AG04450 (cell line): ENCODE data around the gene IKBKE. TPM values are rescaled to one million over a fixed set of nuclear protein-coding genes. Genes with fewer than 3 reads are reported as not detected.

Experiments
- CTCF ChIA-PET: fragments of 300-600, 350-600 bp; formaldehyde crosslinking; extraction: SDS; loops from one replicate; lab custom pipeline; 2022; ENCODE audit warnings: antibody characterized with exemption, inconsistent platforms; lab: Charles Lee
- POLR2A ChIA-PET: fragments of 350-600 bp; formaldehyde crosslinking; extraction: SDS; loops from one replicate; lab custom pipeline; 2021; ENCODE audit warnings: antibody characterized with exemption, inconsistent platforms; lab: Yijun Ruan, JAX
- DNase-seq: peaks from one replicate; pipeline ENCODE4 v3.0.0-alpha.2; 2011; ENCODE audit warnings: low read depth, low spot score
- H3K27ac ChIP-seq: one replicate; pipeline ENCODE4 v1.5.1; 2012; ENCODE audit warnings: low read depth, low read length, control low read depth
- H3K27me3 ChIP-seq: one replicate; pipeline ENCODE4 v1.6.0; 2012; ENCODE audit warnings: low read length; ENCODE audit not compliant: control insufficient read depth, insufficient read depth
- H3K4me3 ChIP-seq: 2 replicates; pipeline ENCODE4 v1.5.1; 2011; ENCODE audit warnings: mild to moderate bottlenecking, low read depth, low read length, control low read depth
- H3K9me3 ChIP-seq: 2 replicates; pipeline ENCODE4 v1.5.1; 2012; ENCODE audit warnings: low read length; ENCODE audit not compliant: control insufficient read depth, insufficient read depth
- polyA plus RNA-seq: library from polyadenylated mRNA; depleted of rRNA; stranded (reverse); fragments of >200 nt; gene quantifications from 2 replicates; pipeline ENCODE4 v1.2.3, GENCODE V29; 2011
- TF ChIP-seq, protein P1 (sequence below): IDR thresholded peaks from 2 replicates; pipeline ENCODE4 v1.5.1; 2011; ENCODE audit warnings: low read depth, low read length, control low read depth, inconsistent platforms

IKBKE gene
- polyA plus RNA-seq, 1 experiment = 20.8 TPM

GRCh38 chr1:206510371-206510770 is 40.1 kb downstream of the IKBKE start:
- TF ChIP-seq, protein P1, sequence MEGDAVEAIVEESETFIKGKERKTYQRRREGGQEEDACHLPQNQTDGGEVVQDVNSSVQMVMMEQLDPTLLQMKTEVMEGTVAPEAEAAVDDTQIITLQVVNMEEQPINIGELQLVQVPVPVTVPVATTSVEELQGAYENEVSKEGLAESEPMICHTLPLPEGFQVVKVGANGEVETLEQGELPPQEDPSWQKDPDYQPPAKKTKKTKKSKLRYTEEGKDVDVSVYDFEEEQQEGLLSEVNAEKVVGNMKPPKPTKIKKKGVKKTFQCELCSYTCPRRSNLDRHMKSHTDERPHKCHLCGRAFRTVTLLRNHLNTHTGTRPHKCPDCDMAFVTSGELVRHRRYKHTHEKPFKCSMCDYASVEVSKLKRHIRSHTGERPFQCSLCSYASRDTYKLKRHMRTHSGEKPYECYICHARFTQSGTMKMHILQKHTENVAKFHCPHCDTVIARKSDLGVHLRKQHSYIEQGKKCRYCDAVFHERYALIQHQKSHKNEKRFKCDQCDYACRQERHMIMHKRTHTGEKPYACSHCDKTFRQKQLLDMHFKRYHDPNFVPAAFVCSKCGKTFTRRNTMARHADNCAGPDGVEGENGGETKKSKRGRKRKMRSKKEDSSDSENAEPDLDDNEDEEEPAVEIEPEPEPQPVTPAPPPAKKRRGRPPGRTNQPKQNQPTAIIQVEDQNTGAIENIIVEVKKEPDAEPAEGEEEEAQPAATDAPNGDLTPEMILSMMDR = no peak
- ChIA-PET POLR2A (no interaction called here), CTCF (interaction anchor here (1.0 to 2.0 kb wide), 2 partner anchors 34 to 73 kb away, joined by 3 to 5 read pairs; no protein-coding TSS in a partner anchor)
- Histone ChIP-seq H3K27me3 (peaks cover 4% of the 10 kb centered on the region), H3K9me3 (no peaks in the 10 kb centered on the region; the same call in 1 of the 2 replicates), H3K27ac (no peak overlapping the region), H3K4me3 (no peak overlapping the region)
- no peak for DNase-seq

DNA sequence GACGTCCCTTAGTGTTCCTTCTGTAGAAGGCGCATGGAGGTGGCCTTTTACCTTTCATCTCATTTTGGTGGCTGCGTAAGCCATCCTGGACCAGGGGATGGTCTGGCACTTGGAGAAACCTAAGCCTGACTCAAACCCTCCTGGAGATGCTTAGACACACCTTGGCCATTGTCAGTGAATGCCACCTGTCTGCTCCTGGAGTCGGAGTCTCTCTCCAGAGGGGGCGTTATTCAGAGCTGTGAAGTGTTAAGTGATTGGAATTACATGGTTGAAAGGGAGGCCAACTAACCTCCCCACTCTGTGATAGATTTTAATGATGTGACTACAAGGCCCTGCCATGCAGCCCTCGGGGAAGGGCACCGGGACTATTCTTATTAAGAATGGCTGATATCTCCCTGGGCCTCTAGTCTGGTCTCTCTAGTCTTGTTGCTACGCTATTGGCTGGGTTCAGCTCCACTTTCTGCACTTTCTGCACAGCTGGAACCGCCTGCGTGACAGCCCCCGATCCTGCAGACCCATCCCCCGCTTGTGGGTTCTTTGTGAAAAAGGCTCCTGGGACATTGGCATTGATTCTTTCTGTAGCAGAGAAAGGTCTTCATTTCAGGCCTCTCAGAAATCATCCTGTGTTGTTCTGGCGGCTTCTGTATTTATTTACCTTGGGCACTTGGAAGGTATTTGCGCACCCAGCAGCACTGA is 41.2 kb downstream of the IKBKE start:
- ChIA-PET CTCF (interaction anchor here (2.6 kb wide), 1 partner anchor 33 kb away, joined by 9 read pairs; no protein-coding TSS in a partner anchor), POLR2A (no interaction called here)
- H3K9me3 ChIP-seq = no peaks in the 10 kb centered on the region; the same call in 1 of the 2 replicates
- H3K27ac ChIP-seq = no peak overlapping the region
- no peak overlapping the region for H3K4me3 ChIP-seq
- DNase-seq = no peak
- H3K27me3 ChIP-seq = peaks cover 2% of the 10 kb centered on the region
- TF ChIP-seq, protein P1 = no peak

DNA sequence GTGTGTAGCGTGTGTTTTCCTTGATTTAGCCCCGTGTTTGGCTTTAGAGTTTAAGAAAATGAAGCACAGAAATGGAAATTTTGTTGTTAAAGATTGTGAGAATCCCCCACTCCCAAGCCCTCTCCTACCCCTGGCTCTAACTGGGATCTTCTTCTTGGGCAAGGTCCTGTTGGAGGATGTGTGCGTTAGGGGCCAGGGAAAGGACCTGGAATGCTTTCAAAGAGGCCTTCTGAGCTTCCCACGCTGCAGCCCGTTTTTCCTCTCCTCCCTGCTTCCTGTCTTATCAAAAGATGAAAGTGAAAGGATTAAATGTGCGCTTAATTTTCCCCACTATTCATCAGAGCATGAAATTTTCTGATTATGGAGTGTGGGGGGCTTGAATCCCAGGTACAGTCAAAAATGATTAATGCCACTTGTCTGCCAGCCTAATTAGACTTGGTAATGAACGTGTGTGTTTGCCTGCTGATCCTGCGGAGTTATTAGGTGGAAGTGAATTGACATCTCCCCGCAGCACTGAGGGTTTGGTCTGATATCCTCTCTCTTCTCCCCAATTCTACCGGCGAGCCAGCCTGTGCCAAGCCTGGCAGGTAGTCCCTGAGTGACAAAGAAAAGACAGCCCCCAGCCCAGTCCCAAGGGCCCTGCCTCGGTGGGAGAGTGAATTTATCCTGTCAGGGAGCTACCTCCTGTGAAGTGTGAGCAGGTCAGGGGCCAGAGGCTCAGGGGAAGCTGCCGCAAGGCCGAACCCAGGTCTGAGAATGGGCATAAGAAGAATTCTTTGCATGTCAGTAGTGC is 42.0 kb downstream of the IKBKE start:
- ChIA-PET CTCF (interaction anchor here (0.8 to 2.6 kb wide), 2 partner anchors 33 to 100 kb away, joined by 3 to 9 read pairs; no protein-coding TSS in a partner anchor), POLR2A (no interaction called here)

DNA sequence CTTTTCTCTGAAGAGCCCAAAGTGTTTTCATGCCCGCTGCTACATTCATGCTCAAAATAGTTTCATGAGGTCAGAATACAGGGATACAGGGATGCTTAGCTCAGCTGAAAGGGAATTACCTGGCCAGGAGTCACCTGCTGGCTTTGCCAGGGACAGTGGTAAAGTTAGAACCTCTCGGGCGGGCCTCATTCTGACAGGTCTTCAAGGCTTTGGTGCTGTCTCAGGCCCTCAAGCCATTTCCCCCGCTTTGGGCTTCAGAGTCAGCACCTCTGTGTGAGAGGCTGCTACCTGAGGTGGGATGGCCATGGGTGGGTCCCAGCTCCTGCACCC is 42.5 kb downstream of the IKBKE start:
- DNase-seq = no peak
- TF ChIP-seq, protein P1 = no peak
- Histone ChIP-seq H3K9me3 (no peaks in the 10 kb centered on the region), H3K27me3 (peaks cover 2% of the 10 kb centered on the region), H3K27ac (no peak overlapping the region), H3K4me3 (no peak overlapping the region)
- CTCF ChIA-PET = interaction anchor here (0.8 to 2.6 kb wide), 2 partner anchors 32 to 100 kb away, joined by 3 to 9 read pairs; no protein-coding TSS in a partner anchor
- POLR2A ChIA-PET = no interaction called here

More for the DNA sequence above, 42.0 kb downstream of the IKBKE start:
- DNase-seq = no peak
- TF ChIP-seq, protein P1 = no peak
- Histone ChIP-seq H3K27me3 (peaks cover 2% of the 10 kb centered on the region), H3K4me3 (no peak overlapping the region), H3K27ac (no peak overlapping the region), H3K9me3 (no peaks in the 10 kb centered on the region; the same call in 1 of the 2 replicates)
